K562 (cell line): ENCODE measurements around the gene PGA3. TPM values are rescaled to one million over a fixed set of nuclear protein-coding genes. Genes with fewer than 3 reads are reported as not detected.

Experiments used
- BRF1 ChIP-seq: IDR thresholded peaks from 3 replicates; pipeline ENCODE4 v1.6.1; 2011; ENCODE audit warnings: borderline replicate concordance, mild to moderate bottlenecking; ENCODE audit not compliant: insufficient read length; ENCODE audit errors: extremely low read depth
- COPS2 ChIP-seq: fragments of 450-650 bp; conservative IDR thresholded peaks from 2 replicates; pipeline ENCODE4 v1.6.1; 2016; ENCODE audit warnings: mild to moderate bottlenecking, moderate library complexity
- ELF2 ChIP-seq: fragments of 250-450 bp; sonication (Bioruptor Pico); IDR thresholded peaks from 2 replicates; pipeline ENCODE4 v1.5.0; 2021; ENCODE audit warnings: mild to moderate bottlenecking
- FOXM1 ChIP-seq, 2 experiments: fragments of 450-650 bp in 1 of 2; sonication (generic) in 1 of 2; formaldehyde crosslinking in 1 of 2; IDR thresholded peaks; 2 replicates each; pipeline versions ENCODE4 v1.6.1 to v1.9.0; 2017 to 2022; ENCODE audit warnings: low read depth in 2 of 2, mild to moderate bottlenecking in 2 of 2, missing genetic modification reagents in 1 of 2, moderate library complexity in 1 of 2
- GABPA ChIP-seq: fragments of 200-800 bp; sonication (Bioruptor generic); conservative IDR thresholded peaks from 2 replicates; pipeline ENCODE4 v1.6.1; 2016; ENCODE audit warnings: low read depth, missing genetic modification characterization, missing compliant biosample characterization
- MTA1 ChIP-seq: fragments of 450-650 bp; IDR thresholded peaks from 2 replicates; pipeline ENCODE4 v1.6.1; 2017; ENCODE audit warnings: borderline replicate concordance
- NFIC ChIP-seq: fragments of 450-650 bp; IDR thresholded peaks from 2 replicates; pipeline ENCODE4 v1.6.1; 2017; ENCODE audit warnings: mild to moderate bottlenecking, inconsistent platforms
- NR4A1 ChIP-seq, 2 experiments: fragments of 250-450 bp in 1 of 2; fragments of 450-650 bp in 1 of 2; sonication (Bioruptor Pico) in 1 of 2; IDR thresholded peaks; 2 replicates each; pipeline versions ENCODE4 v1.4.0 to v1.6.1; 2016 to 2020; ENCODE audit warnings: mild to moderate bottlenecking in 2 of 2, missing compliant biosample characterization in 1 of 2, missing genetic modification characterization in 1 of 2, moderate library complexity in 1 of 2
- RBM15 ChIP-seq: fragments of 200-400 bp; formaldehyde crosslinking; IDR thresholded peaks from 2 replicates; pipeline ENCODE4 v1.6.1; 2018; ENCODE audit warnings: mild to moderate bottlenecking, low read length, moderate library complexity; ENCODE audit not compliant: insufficient read depth
- SIRT6 ChIP-seq: IDR thresholded peaks from one replicate; pipeline ENCODE4 v1.6.1; 2012; ENCODE audit warnings: low read depth, mild to moderate bottlenecking, control low read depth, inconsistent platforms, low read length, moderate library complexity
- ZFPM2 ChIP-seq: fragments of 250-450 bp; sonication (Bioruptor Pico); IDR thresholded peaks from 2 replicates; pipeline ENCODE4 v1.5.1; 2022; ENCODE audit warnings: mild to moderate bottlenecking
- ZNF239 ChIP-seq: fragments of 250-450 bp; sonication (Bioruptor Pico); IDR thresholded peaks from 2 replicates; pipeline ENCODE4 v1.4.0; 2020; ENCODE audit warnings: mild to moderate bottlenecking
- ZNF561 ChIP-seq: fragments of 450-650 bp; formaldehyde crosslinking; conservative IDR thresholded peaks from 2 replicates; pipeline ENCODE4 v1.4.0; 2020; ENCODE audit warnings: mild to moderate bottlenecking, moderate library complexity
- ZNF644 ChIP-seq: fragments of 200-800 bp; sonication (Bioruptor generic); IDR thresholded peaks from 2 replicates; pipeline ENCODE4 v1.6.1; 2016; ENCODE audit warnings: low read depth, missing genetic modification characterization, missing compliant biosample characterization
- ZNF75A ChIP-seq: fragments of 450-650 bp; formaldehyde crosslinking; IDR thresholded peaks from 2 replicates; pipeline ENCODE4 v1.4.0; 2020; ENCODE audit warnings: mild to moderate bottlenecking
- polyA plus RNA-seq, 8 experiments: library from polyadenylated mRNA; depleted of rRNA in 4 of 8; stranded (reverse) in 5 of 8; unstranded in 3 of 8; fragments of >200 nt; fragmentation: Nextera tagmentation in 2 of 8; fragmentation: Illumina TruSeq in 1 of 8; extraction: Ambion mirVana in 2 of 8; extraction: Trizol in 1 of 8; gene quantifications; 2 replicates each; pipeline versions ENCODE4 v1.2.1 to v1.2.3, GENCODE V29; 2011 to 2014; ENCODE audit warnings: inconsistent platforms in 1 of 8, missing spikeins in 1 of 8
- total RNA-seq, 7 experiments: library from RNA; depleted of rRNA in 6 of 7; stranded (reverse); fragments of >200 nt in 6 of 7; fragmentation: Illumina TruSeq in 2 of 7; extraction: Trizol in 2 of 7; gene quantifications; 2 replicates each; pipeline versions ENCODE4 v1.2.1 to v1.2.3, GENCODE V29; 2011 to 2021; ENCODE audit warnings: low replicate concordance in 1 of 7
- TF ChIP-seq, protein P1 (sequence below), 2 experiments: fragments of 250-450 bp in 1 of 2; fragments of 450-650 bp in 1 of 2; sonication (Bioruptor Pico) in 1 of 2; IDR thresholded peaks; 2 replicates each; pipeline versions ENCODE4 v1.6.1 to v1.8.0; 2016 to 2021; ENCODE audit warnings: mild to moderate bottlenecking in 2 of 2, moderate library complexity in 2 of 2, missing compliant biosample characterization in 1 of 2, missing genetic modification characterization in 1 of 2
- TF ChIP-seq, protein P2 (sequence below): fragments of 450-650 bp; formaldehyde crosslinking; IDR thresholded peaks from 2 replicates; pipeline ENCODE4 v1.4.0; 2022; ENCODE audit warnings: mild to moderate bottlenecking, moderate library complexity
- TF ChIP-seq, protein P3 (sequence below): sonication (generic); formaldehyde crosslinking; IDR thresholded peaks from 2 replicates; pipeline ENCODE4 v1.9.0; 2022; ENCODE audit warnings: mild to moderate bottlenecking, missing genetic modification reagents
- TF ChIP-seq, protein P4 (sequence below), 2 experiments: IDR thresholded peaks; 2 replicates each; pipeline ENCODE4 v1.6.1; 2011; ENCODE audit warnings: borderline replicate concordance in 1 of 2, control low read depth in 1 of 2, low read depth in 1 of 2, low read length in 1 of 2, mild to moderate bottlenecking in 1 of 2, mixed read lengths in 1 of 2, moderate library complexity in 1 of 2; ENCODE audit not compliant: insufficient read depth in 1 of 2, insufficient read length in 1 of 2, poor library complexity in 1 of 2, severe bottlenecking in 1 of 2; ENCODE audit errors: extremely low read depth in 1 of 2
- TF ChIP-seq, protein P5 (sequence below), 2 experiments: fragments of 450-650 bp in 1 of 2; sonication (generic) in 1 of 2; formaldehyde crosslinking; conservative IDR thresholded peaks; 2 replicates each; pipeline versions ENCODE4 v1.4.0 to v1.8.1; 2020 to 2022; ENCODE audit warnings: mild to moderate bottlenecking in 1 of 2, missing genetic modification reagents in 1 of 2
- TF ChIP-seq, protein P6 (sequence below): fragments of 450-650 bp; IDR thresholded peaks from 2 replicates; pipeline ENCODE4 v1.6.1; 2016

The PGA3 gene
- total and polyA plus RNA-seq, 9 of the 15 experiments (the other 6 are each of a cell fraction or from before 2014, with no cell fraction given): 0.15 to 0.18 (median 0.18) TPM; not detected in 6

DNA sequence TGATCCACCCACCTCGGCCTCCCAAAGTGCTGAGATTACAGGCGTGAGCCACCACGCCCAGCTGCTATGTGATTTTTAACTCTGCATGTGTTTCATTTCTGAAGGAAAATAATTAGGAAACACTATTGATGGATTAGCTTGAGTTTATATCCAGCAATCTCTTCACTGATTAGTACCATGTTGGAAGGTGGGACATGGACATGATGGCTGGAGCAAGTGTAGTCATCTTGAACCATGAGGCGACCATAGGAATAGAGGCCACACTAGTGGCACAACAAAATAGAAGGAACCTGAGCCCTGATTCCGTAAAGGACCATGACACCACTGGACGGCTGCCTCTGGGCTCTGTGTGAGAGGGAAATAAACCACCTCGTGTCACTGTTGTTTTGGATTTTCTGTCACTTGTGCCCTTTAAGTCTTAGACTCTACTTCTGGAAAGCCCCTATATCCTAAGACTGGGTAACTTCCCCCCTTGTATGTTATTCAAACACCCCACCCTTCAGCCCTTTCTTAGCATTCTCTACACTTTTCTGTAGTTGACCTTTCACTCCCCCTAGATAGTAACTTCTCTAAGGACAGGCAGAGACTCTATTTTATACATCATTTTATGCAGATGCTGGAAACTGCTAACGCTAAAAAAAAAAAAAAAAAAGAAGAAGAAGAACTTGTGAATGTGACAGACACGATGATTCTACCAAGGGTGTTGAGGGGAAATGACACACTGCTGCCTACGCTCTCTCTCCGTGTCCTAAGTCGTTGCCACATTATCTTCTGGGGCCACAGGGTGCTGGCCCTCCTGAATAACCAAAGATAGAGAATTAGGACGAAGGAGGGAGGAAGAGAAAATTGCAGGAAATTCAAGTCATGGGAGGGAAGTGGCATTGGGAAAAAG, 39.4 kb upstream of the PGA3 start (continued):
- TF ChIP-seq ZNF644 (tag) (no peak), RBM15 (no peak), GABPA (tag) (0 out of 2 replicates have a peak, but pooled peaks have one; percentile 42), SIRT6 (no peak), FOXM1 (IDR thresholded peaks at IDR 0.05; ENCODE audit: low read depth) (peak; percentile 81; the same call in 1 of the 2 replicates), FOXM1 (CRISPR knock-in tag; IDR thresholded peaks at IDR 0.05; ENCODE audit: low read depth) (no peak), ZNF561 (CRISPR knock-in tag) (no peak), MTA1 (0 out of 2 replicates have a peak, but pooled peaks have one; percentile 46), ZNF239 (CRISPR knock-in tag) (no peak), ZNF75A (CRISPR knock-in tag) (no peak), NR4A1 (CRISPR knock-in tag; IDR thresholded peaks at IDR 0.05) (no peak), NR4A1 (tag; IDR thresholded peaks at IDR 0.05) (no peak), NFIC (peak; percentile 67), ZFPM2 (CRISPR knock-in tag) (no peak), COPS2 (no peak), ELF2 (CRISPR knock-in tag) (no peak), BRF1 (no peak)
- TF ChIP-seq, protein P1, sequence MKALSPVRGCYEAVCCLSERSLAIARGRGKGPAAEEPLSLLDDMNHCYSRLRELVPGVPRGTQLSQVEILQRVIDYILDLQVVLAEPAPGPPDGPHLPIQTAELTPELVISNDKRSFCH (CRISPR knock-in tag; IDR thresholded peaks at IDR 0.05): no peak
- TF ChIP-seq, protein P1 (tag; IDR thresholded peaks at IDR 0.05): no peak
- TF ChIP-seq, protein P2, sequence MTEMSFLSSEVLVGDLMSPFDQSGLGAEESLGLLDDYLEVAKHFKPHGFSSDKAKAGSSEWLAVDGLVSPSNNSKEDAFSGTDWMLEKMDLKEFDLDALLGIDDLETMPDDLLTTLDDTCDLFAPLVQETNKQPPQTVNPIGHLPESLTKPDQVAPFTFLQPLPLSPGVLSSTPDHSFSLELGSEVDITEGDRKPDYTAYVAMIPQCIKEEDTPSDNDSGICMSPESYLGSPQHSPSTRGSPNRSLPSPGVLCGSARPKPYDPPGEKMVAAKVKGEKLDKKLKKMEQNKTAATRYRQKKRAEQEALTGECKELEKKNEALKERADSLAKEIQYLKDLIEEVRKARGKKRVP: no peak
- TF ChIP-seq, protein P3, sequence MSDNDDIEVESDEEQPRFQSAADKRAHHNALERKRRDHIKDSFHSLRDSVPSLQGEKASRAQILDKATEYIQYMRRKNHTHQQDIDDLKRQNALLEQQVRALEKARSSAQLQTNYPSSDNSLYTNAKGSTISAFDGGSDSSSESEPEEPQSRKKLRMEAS (CRISPR knock-in tag): no peak
- TF ChIP-seq, protein P4, sequence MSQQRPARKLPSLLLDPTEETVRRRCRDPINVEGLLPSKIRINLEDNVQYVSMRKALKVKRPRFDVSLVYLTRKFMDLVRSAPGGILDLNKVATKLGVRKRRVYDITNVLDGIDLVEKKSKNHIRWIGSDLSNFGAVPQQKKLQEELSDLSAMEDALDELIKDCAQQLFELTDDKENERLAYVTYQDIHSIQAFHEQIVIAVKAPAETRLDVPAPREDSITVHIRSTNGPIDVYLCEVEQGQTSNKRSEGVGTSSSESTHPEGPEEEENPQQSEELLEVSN (IDR thresholded peaks at IDR 0.05; ENCODE audit: borderline replicate concordance in 1 of 2, extremely low read depth in 1 of 2, insufficient read depth in 1 of 2, insufficient read length in 1 of 2, low read depth in 1 of 2, low read length in 1 of 2, poor library complexity in 1 of 2, severe bottlenecking in 1 of 2): peak in 1 of 2 experiments; percentile 10
- TF ChIP-seq, protein P5, sequence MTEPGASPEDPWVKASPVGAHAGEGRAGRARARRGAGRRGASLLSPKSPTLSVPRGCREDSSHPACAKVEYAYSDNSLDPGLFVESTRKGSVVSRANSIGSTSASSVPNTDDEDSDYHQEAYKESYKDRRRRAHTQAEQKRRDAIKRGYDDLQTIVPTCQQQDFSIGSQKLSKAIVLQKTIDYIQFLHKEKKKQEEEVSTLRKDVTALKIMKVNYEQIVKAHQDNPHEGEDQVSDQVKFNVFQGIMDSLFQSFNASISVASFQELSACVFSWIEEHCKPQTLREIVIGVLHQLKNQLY (CRISPR knock-in tag; conservative IDR thresholded peaks at IDR 0.05): no peak
- TF ChIP-seq, protein P6, sequence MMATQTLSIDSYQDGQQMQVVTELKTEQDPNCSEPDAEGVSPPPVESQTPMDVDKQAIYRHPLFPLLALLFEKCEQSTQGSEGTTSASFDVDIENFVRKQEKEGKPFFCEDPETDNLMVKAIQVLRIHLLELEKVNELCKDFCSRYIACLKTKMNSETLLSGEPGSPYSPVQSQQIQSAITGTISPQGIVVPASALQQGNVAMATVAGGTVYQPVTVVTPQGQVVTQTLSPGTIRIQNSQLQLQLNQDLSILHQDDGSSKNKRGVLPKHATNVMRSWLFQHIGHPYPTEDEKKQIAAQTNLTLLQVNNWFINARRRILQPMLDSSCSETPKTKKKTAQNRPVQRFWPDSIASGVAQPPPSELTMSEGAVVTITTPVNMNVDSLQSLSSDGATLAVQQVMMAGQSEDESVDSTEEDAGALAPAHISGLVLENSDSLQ: peak; percentile 63
